Measurements from ENCODE around the gene VPS45. TPM values are rescaled to one million over a fixed set of nuclear protein-coding genes. Genes with fewer than 3 reads are reported as not detected.
A peak's percentile ranks its signal among the peaks of the same experiment; 100 is the strongest.

Gene VPS45
- polyA plus RNA-seq, 3 donors from 2014 or later, result 30.5 to 39.9 (median 35.1) TPM

DNA sequence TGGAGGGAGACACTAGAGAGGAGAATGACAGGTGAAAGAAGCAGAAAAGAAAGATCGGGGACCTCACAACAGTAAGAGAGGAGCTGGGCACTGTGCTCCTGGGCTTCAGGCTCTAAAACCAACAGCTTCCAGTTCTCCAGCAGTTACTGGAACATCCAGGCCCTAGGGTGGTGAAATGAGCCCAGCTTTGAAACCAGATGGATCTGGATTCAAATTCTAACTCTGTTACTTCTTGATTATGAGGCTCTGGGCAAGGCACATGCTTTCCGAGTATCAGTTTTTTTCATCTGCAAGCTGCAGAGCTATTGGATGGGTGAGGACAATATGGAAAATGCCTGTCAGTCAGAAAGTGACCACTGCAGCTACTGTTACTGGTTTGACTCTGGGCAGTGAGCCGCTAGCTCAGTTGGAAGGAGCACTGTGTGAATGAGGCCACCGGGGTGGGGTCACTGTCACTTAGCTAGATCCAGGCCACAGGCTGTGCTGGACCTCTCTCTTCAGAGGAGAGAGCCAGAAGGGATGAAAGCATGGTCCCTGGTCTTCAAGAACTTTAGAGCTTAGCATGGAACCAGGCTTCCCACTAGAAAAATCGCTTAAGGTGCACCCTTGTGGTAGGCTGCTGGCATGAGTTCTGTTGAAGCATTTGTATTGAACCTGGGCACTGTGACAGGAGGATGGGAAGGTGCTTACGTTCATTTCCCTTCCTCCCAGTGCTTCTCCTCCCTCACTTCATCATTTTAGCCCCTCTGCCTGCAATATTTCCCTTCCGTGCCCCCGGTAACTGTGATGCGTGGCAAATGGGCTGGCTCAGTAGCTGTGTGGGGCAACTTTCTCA is 94.4 kb downstream of the VPS45 start:
- Mint-ChIP-seq H3K27me3 (ENCODE audit: low read depth in 3 of 3) (peaks cover 0 to 2% (median 1%) of the 10 kb centered on the region in 3 donors), H3K36me3 (peaks cover 9 to 19% (median 14%) of the 10 kb centered on the region in 3 donors), H3K4me1 (peaks cover 19 to 23% of the 10 kb centered on the region in 2 donors), H3K9me3 (no peaks in the 10 kb centered on the region), H3K27ac (peak overlapping the region in 3 of 6 donors; percentile 34 to 62 (median 57)), H3K4me3 (no peak overlapping the region)
- DNase-seq, result no peak

GRCh38 chr1:150162582-150162861 is 94.9 kb downstream of the VPS45 start:
- no peaks in the 10 kb centered on the region for H3K9me3 Mint-ChIP-seq
- H3K27ac Mint-ChIP-seq, result peak overlapping the region in 1 of 6 donors; percentile 21
- H3K4me1 Mint-ChIP-seq, result peaks cover 19 to 23% of the 10 kb centered on the region in 2 donors
- no peak overlapping the region for H3K4me3 Mint-ChIP-seq
- DNase-seq, result no peak
- H3K36me3 Mint-ChIP-seq, result peaks cover 8 to 14% (median 14%) of the 10 kb centered on the region in 3 donors
- peaks cover 0 to 2% (median 1%) of the 10 kb centered on the region in 3 donors for H3K27me3 Mint-ChIP-seq (ENCODE audit: low read depth in 3 of 3)

DNA sequence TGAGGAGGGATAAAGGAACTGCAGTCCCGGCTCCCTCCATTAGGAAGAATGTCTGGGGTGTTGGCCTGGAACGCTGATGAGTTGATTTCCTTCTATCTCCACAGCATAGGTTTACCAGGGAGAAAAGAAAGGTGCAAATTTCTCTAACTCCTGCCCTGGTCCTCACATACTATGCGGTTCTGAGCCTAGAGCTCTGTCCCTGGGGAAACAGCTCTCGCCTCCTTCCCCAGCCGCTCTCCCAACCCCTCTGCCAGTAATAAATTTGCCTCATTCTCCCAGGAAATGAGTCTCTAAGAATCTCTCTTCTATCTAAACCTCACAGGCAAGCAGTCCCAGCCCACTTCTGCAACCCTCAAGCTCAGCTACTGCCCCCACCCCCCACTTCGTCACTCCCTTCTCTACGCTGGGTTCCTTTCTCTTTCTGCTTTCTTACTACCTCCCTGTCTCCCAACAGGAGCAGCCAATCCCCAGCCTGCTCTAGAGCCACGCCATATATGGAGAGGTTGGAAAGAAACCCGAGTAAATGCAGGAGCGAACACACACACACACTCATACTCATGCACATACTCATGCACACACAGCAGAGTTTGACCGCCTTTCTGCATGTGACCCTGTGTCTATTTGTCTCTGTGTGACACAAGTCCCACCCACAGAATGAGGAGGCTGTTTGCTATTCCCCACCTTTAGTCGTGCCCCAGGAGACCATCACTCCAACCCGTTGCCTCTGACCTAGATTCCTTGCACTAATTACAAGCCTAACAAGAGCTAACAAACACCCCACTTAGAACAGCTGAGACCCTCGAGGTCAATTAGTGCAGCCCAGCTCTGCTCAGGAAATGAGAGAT is 95.5 kb downstream of the VPS45 start:
- H3K4me1 Mint-ChIP-seq, result peaks cover 19 to 22% of the 10 kb centered on the region in 2 donors
- peak overlapping the region in 1 of 5 donors; percentile 31 for H3K4me3 Mint-ChIP-seq
- no peaks in the 10 kb centered on the region for H3K9me3 Mint-ChIP-seq
- peaks cover 2 to 9% (median 8%) of the 10 kb centered on the region in 3 donors for H3K36me3 Mint-ChIP-seq
- no peak for DNase-seq
- peaks cover 0 to 2% (median 1%) of the 10 kb centered on the region in 3 donors for H3K27me3 Mint-ChIP-seq (ENCODE audit: low read depth in 3 of 3)
- H3K27ac Mint-ChIP-seq, result peak overlapping the region in 3 of 6 donors; percentile 4 to 21 (median 13)

DNA sequence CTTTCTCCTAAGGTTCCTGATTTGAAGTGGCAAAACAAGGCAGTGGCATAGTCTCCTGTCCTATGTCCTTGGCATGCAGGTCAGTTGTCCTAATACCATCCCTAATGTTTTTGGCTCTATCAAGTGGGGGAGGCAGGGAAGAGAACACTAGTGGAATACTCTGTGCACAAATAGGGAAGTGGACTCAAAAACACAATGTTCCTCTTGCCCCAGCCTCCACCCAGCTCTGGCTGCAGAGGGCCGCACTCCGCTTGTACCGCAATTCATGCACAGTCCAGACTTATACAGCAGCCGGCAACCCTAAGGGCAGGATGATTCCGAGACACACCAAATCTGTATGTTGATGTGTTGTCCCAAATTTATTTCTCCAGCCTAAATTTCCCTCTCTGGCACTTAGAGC is 96.6 kb downstream of the VPS45 start:
- no peak overlapping the region for H3K27ac Mint-ChIP-seq
- no peak for DNase-seq
- H3K4me3 Mint-ChIP-seq, result no peak overlapping the region
- peaks cover 0 to 3% (median 2%) of the 10 kb centered on the region in 3 donors for H3K27me3 Mint-ChIP-seq (ENCODE audit: low read depth in 3 of 3)
- H3K4me1 Mint-ChIP-seq, result peaks cover 19 to 21% of the 10 kb centered on the region in 2 donors
- no peaks in the 10 kb centered on the region for H3K9me3 Mint-ChIP-seq
- peaks cover 0 to 6% (median 6%) of the 10 kb centered on the region in 3 donors for H3K36me3 Mint-ChIP-seq

- Mint-ChIP-seq H3K36me3 (peaks cover 0 to 3% (median 3%) of the 10 kb centered on the region in 3 donors), H3K4me1 (peaks cover 19 to 21% of the 10 kb centered on the region in 2 donors), H3K27ac (no peak overlapping the region)
Measured at GRCh38 chr1:150164779-150165178, 97.2 kb downstream of the VPS45 start.

DNA sequence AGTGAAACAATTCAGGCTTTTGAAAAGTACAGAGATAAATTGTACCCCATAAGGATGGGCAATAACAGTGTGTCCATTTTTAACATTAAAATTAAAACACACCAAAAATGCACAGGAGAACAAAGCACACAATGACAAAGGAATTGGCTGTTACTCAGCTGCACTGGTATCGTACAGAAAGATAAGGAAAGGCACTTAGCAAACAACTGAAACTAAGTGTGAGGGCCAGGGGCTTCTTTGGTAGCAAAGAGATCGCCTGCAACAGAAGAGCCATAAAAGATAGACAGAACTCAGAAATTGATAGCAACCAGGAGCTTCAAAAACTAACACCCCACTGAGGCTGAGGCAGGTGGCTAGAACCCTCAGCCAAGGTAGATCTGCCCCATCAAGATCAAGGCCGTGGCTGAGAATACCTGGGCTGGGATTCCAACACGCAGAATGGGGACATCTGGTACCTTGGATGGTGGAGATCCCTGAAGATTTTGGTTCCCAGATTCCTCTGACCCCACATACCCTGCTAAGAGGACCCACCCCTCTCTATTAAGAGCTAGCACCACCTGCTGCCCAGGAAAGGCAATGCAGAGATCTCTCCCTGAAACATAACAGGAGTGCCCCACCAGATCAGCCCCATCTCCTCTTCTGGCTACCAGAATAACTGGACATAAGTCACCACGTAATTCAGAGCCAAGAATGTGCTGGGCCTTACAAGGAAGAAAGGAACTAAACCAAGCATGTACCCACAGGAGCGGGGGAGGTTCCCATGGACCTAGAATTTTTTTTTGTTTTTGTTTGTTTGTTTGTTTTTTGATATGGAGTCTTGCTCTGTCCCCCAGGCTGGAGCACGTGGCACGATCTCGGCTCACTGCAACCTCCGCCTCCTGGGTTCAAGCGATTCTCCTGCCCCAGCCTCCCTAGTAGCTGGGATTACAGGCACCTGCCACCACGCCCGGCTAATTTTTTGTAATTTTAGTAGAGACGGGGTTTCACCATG is 98.3 kb downstream of the VPS45 start:
- no peaks in the 10 kb centered on the region for H3K9me3 Mint-ChIP-seq
- H3K27ac Mint-ChIP-seq, result no peak overlapping the region
- H3K36me3 Mint-ChIP-seq, result peaks cover 0 to 3% (median 3%) of the 10 kb centered on the region in 3 donors
- peak in 1 of 3 donors; percentile 21 for DNase-seq
- H3K27me3 Mint-ChIP-seq (ENCODE audit: low read depth in 3 of 3), result peaks cover 2 to 4% (median 3%) of the 10 kb centered on the region in 3 donors
- no peak overlapping the region for H3K4me3 Mint-ChIP-seq
- peaks cover 13 to 15% of the 10 kb centered on the region in 2 donors for H3K4me1 Mint-ChIP-seq

More at GRCh38 chr1:150164779-150165178, 97.2 kb downstream of the VPS45 start:
- no peaks in the 10 kb centered on the region for H3K9me3 Mint-ChIP-seq
- H3K27me3 Mint-ChIP-seq (ENCODE audit: low read depth in 3 of 3), result peaks cover 2 to 3% (median 3%) of the 10 kb centered on the region in 3 donors
- no peak for DNase-seq
- no peak overlapping the region for H3K4me3 Mint-ChIP-seq

DNA sequence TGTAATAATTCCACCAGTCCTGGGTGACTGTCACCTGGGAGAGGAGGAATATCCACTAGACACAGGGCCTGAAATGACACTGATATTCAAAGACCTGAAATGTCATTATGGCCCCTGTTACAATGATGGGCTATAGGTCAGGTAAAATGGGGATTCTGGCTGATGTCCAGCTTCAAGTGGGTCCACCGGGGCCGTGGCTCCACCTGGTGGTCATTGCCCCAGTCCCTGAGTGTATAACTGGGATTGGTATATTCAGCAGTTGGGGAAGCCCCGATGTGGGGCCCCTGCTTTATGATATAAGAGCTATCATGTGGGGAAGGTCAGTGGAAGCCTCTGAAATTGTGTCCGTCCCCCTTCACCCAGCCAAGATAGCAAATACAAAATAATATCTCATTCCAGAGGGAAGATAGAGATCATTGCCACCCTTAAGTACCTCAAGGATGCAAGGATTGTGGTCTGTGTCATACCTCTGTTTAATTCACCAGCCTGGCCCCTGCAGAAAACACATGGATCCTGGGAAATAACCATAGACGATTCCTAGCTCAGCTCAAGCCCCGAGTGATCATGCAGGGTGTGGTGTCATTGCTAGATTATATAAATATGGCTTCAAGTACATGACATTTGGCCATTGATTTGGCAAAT is 101.5 kb downstream of the VPS45 start:
- DNase-seq, result peak; percentile 51 to 59 (median 56)
- Mint-ChIP-seq H3K27ac (no peak overlapping the region), H3K9me3 (no peaks in the 10 kb centered on the region)

DNA sequence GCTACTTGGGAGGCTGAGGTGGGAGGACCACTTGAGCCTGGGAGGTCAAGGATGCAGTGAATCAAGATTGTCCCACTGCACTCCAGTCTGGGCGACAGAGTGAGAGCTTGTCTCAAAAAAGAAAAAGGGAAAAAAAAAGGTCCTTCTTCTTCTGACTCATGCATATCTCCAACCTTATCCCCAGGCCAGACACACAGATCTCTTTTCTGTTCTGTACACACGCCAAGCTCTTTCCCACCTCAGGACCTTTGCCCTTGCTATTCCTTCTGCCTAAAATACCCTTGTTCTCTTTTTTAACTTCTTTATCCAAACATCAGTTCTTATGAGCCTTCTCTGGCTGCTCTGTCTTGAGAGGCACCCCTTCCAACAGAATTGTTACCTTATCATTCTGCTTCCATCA is 104.2 kb downstream of the VPS45 start:
- no peaks in the 10 kb centered on the region for H3K4me1 Mint-ChIP-seq
- H3K27ac Mint-ChIP-seq, result no peak overlapping the region
- H3K4me3 Mint-ChIP-seq, result no peak overlapping the region
- no peak for DNase-seq
- H3K36me3 Mint-ChIP-seq, result no peaks in the 10 kb centered on the region
- no peaks in the 10 kb centered on the region for H3K9me3 Mint-ChIP-seq
- peaks cover 0 to 5% (median 3%) of the 10 kb centered on the region in 3 donors for H3K27me3 Mint-ChIP-seq (ENCODE audit: low read depth in 3 of 3)

More for the DNA sequence above, 101.5 kb downstream of the VPS45 start:
- H3K4me3 Mint-ChIP-seq, result no peak overlapping the region
- no peaks in the 10 kb centered on the region for H3K4me1 Mint-ChIP-seq
- H3K27me3 Mint-ChIP-seq (ENCODE audit: low read depth in 3 of 3), result peaks cover 2 to 5% (median 3%) of the 10 kb centered on the region in 3 donors
- H3K36me3 Mint-ChIP-seq, result no peaks in the 10 kb centered on the region

GRCh38 chr1:150173141-150173585 is 105.6 kb downstream of the VPS45 start:
- Mint-ChIP-seq H3K27ac (no peak overlapping the region), H3K4me1 (no peaks in the 10 kb centered on the region), H3K27me3 (ENCODE audit: low read depth in 3 of 3) (peaks cover 0 to 5% (median 3%) of the 10 kb centered on the region in 3 donors), H3K9me3 (no peaks in the 10 kb centered on the region), H3K4me3 (no peak overlapping the region), H3K36me3 (no peaks in the 10 kb centered on the region)
- DNase-seq, result no peak

DNA sequence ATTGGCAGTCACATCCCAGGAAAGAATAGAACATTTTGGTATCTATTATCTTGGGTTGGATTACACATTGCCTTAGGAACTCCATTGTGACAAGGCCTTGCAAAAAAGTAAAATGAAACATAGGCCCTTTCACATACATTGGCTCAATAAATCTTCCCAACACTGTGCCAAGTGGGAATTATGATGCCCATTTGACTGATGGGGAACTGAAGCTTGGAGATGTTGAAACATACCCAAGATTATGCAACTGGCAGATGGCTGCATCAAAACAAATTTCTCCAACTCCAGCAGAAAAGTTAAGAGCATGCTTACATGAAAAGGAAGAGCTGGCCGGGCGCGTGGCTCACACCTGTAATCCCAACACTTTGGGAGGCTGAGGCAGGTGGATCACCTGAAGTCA is 109.0 kb downstream of the VPS45 start:
- Mint-ChIP-seq H3K36me3 (no peaks in the 10 kb centered on the region), H3K9me3 (no peaks in the 10 kb centered on the region), H3K4me1 (no peaks in the 10 kb centered on the region), H3K4me3 (no peak overlapping the region), H3K27me3 (ENCODE audit: low read depth in 3 of 3) (peaks cover 0 to 2% (median 1%) of the 10 kb centered on the region in 3 donors), H3K27ac (peak overlapping the region in 1 of 6 donors; percentile 41)
- no peak for DNase-seq

GRCh38 chr1:150178548-150178947 is 111.0 kb downstream of the VPS45 start:
- no peaks in the 10 kb centered on the region for H3K4me1 Mint-ChIP-seq
- H3K27ac Mint-ChIP-seq, result no peak overlapping the region
- no peaks in the 10 kb centered on the region for H3K9me3 Mint-ChIP-seq
- no peak overlapping the region for H3K4me3 Mint-ChIP-seq
- H3K27me3 Mint-ChIP-seq (ENCODE audit: low read depth in 3 of 3), result peaks cover 0 to 2% (median 1%) of the 10 kb centered on the region in 3 donors
- no peaks in the 10 kb centered on the region for H3K36me3 Mint-ChIP-seq
- no peak for DNase-seq

DNA sequence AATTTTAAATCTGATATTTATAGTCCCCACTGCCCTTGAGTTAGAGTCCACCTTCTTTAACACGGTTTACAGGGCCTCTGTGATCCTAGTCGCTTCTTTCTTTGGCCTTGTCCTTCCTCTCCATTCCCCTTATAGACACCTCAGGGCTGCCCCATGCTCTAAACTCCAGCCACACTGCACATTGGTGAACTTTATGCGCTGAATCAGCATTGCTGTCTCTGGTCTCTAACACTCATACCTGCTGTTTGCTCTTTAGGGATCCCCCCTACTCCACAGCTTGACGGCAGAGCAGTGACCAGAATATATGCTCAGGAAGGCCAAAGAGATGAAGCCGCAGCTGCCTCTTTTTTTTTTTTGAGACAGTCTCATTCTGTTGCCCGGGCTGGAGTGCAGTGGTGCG is 112.3 kb downstream of the VPS45 start:
- Mint-ChIP-seq H3K36me3 (no peaks in the 10 kb centered on the region), H3K9me3 (no peaks in the 10 kb centered on the region), H3K27me3 (ENCODE audit: low read depth in 3 of 3) (peaks cover 0 to 2% (median 1%) of the 10 kb centered on the region in 3 donors), H3K4me3 (no peak overlapping the region), H3K4me1 (no peaks in the 10 kb centered on the region), H3K27ac (peak overlapping the region in 1 of 6 donors; percentile 41)
- no peak for DNase-seq

All from immature natural killer cell (primary cell).